Measurements from ENCODE around the gene FBXW4. TPM values are rescaled to one million over a fixed set of nuclear protein-coding genes. Genes with fewer than 3 reads are reported as not detected.
"Not testable (repeated sequence)": the region's sequence is repeated elsewhere in the genome, so short reads cannot be mapped to it uniquely, and the experiment has no call there.

Gene FBXW4
- total RNA-seq, 1 experiment from 2014 or later = 6.5 TPM

DNA sequence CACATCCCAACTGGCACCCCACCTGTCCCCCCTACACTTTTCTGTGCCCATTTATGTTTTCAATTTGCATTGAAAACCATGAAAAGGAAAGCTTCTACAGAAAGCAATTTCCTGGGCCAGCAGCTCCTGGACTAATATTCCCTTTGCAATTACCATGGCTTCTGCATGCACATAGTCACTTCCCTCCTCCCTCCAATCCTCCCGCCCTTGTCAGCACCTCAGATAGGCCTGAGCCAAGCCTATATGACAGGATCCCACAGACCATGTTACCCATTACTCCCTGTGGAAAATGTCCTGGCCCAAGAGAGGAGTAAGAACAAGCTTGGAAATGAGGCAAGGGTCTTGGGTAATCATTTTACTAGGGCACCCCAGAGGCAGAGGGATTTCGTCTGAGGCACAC lies 38.1 kb downstream of the FBXW4 start:
- DNase-seq (ENCODE audit: low read depth) = no peak

DNA sequence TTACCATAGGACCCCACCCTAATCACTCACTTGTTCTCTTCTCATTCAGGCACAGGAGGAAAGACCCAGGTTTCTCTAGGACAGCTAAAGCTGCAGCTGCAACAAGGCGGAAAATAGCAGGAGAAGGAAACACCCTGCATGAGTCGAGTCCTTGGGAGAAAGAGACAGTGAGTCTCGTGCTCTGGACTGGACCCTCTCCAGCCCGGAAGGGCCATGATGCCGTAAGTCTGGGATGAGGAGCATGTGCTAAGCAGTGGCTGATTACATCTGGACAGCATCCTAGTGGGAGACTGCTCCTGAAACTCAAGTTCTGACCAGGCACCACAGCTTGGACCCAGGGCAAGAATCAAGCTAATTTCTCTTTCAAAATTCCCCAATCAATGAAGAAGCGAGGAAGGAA lies 39.4 kb downstream of the FBXW4 start:
- no peak for DNase-seq (ENCODE audit: low read depth)

DNA sequence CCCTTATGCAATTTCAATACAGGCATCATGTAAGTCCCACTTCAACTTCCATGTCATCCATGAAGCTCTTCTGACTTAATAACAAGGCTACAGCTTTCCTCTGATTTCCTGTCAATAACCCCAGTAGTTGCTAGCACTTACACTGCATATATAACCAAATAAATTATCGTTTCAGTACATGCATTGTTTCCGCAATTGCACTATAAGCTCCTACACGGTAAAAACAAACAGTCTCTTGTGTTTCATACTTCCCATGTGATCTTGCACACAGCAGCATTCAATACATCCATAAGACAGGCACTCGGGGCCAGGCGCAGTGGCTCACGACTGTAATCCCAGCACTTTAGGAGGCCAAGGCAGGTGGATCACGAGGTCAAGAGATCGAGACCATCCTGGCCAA lies 41.4 kb downstream of the FBXW4 start:
- DNase-seq (ENCODE audit: low read depth) = no peak

DNA sequence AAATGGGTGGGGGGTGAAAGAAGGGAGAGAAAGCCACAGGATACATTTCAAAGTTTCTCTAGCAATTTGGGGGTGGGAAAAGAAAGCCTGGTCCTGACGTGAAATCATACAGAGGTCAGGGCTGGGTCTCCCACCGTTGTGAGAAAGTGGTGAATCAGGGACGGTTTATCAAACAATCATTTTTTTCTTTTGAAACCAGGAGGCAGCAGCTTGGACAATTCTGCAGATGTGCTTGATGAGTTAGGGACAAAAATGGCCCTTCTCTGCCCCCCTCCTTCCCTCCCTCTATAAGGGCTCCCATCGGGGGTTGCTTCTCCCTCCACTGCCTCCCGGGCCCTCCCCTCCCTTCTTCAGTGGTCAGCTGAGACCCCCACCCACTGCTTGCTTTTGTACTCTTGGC lies 43.6 kb downstream of the FBXW4 start:
- no peak for DNase-seq (ENCODE audit: low read depth)

DNA sequence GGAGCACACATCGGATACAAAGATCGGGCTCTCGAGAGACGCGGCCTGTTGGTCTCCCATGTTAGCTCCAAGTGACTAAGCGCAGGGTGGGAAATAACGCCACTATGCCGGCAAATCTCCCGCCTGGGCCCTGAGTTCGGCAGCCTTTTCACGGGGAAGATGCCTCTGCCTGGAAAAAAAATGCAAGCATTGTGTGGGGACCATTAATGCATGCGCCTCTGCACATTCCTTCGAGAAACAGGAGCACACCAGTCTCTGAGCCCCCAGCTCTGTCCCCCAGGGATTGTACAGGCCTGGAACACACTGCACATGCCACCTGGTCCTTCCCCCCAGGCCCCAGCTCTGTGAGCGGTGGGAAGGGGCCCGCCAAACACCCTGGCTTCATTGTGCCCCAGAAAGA lies 44.1 kb downstream of the FBXW4 start:
- DNase-seq (ENCODE audit: low read depth) = no peak

DNA sequence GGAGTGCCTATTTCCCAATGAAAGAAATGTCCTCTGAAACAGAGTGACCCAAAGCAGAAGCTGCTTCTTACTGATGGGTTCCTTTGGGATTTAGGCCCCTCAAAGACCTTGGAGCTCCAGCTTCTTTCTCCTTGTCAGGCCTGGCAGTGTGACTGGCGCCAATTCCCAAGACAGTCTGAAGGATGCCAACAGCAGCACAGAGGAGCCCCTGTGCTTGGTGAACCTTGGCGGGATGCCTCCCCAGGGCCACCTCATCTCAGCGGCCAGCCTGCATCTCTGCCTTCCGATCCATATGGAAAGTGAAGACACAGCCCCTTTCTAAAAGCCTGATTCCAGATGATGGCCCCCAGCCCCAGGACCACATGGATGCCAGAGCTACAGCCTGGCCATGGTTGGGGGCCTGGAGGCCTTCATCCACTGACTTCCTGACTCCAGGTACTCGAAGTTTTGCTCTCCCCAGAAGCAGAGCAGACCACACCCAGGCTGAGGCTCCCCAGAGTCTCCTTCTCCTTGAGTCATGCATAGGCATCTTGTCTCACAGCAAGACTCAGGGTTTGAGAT lies 45.4 kb downstream of the FBXW4 start:
- DNase-seq (ENCODE audit: low read depth) = no peak

DNA sequence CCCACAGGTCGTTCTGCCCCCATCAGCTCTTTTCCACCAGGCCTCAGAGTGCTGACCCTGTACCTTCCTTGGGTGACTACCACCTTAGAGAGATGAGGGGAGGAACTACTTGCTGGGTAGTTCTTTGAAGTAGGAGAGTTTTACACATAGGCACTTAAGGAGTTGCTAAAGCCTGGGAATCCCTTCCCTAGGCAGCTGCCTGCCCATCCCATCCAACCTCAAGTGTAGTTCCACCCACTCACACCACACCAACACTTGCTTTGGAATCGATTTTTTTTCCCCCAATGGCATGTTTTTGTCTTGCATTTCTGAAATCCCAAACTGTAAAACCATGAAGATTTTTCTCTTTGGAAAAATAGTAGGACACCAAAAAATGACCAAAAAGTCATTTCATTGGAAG lies 47.7 kb downstream of the FBXW4 start:
- DNase-seq (ENCODE audit: low read depth) = no peak

DNA sequence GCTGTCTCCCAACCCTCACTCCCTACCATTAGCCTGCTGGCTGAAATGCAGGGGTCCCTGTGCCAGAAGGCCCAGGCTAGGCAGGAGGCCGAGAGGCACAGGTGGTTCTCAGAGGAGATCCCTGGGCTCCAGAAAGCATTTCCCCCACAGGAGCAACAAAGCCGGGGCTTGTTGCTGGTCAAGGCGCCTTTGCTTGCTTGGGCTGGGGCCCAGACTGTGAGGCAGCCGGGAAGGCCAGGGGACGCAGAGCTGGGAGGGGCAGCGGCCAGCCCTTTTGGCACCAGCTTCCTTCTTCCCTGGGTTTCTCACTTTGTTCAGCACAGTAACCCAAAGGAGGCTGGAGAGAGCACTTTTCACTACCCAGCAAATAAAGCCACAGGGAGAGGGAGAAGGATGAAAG lies 48.6 kb downstream of the FBXW4 start:
- no peak for DNase-seq (ENCODE audit: low read depth)

DNA sequence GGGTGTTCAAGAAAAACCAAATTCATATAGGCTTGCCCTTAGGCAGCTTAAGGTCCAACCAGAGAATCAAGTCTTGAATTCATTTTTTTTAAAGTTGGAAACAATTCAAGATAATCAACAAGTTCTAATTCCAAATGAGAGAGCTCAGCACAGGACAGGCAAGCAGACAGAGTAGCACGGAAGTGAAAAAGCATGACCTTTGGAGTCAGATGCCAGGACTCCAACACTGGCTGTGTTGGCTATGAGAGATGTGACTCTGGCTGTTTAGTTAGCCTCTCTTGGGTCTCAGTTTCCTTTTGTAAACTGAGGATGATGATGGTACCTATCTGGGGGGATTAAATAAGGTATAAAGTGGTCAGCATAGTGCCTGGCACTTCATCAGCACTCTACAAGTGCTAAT lies 49.3 kb downstream of the FBXW4 start:
- DNase-seq (ENCODE audit: low read depth) = no peak

DNA sequence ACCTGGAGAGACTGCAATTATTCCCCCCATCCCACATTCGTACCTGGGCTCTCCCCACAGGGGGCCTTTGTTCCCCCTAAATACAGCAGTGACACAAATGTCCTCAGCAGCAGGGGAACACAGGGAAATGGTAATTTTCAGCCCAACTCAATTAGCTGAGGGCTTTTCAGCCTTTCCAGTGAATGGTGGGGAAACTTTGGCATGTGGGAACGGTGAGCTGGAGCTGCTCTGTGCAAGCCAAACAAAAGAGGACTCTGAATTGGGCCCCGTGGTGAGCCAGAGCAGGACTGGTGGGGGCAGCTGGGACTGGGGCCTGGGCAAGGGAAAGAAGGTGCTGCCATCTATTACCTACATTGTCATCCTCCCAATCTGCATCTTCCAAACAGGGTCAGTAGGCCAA lies 51.0 kb downstream of the FBXW4 start:
- DNase-seq (ENCODE audit: low read depth) = no peak

DNA sequence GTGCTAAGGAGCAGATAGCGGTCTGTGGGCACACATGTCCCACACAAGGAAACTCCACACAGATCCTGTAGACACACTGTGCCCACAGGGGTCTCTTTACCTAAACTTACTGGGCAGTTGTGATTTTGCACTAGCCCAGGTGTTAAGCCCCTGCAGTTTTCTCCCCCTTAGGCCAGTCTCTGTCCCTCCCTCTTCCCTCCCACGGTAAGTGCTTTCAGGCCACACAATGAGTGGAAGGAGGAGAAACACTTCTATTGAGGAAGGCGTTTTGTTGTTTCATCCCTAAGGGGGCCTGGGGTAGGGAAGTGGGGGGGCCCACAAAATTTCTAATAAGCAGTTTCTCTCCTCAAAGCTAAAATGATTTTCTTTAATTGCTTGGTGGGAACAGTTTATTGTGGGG lies 51.4 kb downstream of the FBXW4 start:
- no peak for DNase-seq (ENCODE audit: low read depth)

DNA sequence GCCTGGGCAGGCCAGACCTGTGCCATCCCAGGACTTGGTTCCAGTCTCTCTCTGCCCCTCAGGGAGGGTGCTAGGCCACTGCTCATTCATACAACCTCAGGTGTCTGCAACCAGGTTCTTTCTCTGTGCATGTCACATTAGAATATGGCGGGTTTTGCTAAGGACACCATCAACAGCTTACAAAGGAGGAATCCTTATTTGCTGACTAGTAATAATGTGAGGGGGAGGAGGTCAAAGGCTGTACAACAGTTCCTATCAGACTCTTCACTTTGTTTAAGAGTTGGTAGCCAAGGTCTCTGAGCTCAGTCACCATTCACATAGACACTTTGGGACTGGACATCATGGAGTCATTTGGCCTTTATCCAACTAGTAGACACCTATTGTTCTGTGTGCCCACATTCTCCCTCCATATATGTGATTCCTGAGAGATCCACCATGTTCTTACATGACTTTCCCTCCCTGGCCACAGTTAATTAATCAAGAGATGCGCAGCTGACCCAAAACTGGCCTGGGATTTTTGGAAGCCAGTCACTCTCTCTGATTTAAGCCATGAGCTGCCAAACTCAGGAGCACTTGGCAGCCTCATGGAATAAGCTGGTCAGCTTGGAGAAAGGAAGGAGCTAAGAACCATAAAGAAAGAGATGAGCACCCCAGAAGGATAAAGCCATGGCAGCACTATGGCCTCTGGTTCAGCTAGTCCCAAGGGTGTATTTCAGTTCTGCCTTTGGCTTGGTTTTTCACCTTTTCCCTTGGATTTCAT lies 55.6 kb downstream of the FBXW4 start:
- no peak for DNase-seq (ENCODE audit: low read depth)

DNA sequence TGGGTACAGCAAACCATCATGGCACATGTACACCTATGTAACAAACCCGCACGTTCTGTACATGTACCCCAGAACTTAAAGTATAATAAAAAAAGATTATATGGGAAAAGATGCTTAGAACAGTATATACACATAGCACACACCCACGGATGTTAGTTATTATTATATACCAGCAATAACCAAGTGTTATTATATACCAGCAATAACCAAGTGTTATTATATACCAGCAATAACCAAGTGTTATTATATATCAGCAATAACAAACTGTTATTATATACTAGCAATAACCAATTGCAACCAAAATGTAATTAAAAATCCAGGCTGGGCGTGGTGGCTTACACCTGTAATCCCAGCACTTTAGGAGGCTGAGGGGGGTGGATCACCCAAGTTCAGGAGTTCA lies 61.5 kb downstream of the FBXW4 start:
- DNase-seq (ENCODE audit: low read depth) = not testable (repeated sequence)

DNA sequence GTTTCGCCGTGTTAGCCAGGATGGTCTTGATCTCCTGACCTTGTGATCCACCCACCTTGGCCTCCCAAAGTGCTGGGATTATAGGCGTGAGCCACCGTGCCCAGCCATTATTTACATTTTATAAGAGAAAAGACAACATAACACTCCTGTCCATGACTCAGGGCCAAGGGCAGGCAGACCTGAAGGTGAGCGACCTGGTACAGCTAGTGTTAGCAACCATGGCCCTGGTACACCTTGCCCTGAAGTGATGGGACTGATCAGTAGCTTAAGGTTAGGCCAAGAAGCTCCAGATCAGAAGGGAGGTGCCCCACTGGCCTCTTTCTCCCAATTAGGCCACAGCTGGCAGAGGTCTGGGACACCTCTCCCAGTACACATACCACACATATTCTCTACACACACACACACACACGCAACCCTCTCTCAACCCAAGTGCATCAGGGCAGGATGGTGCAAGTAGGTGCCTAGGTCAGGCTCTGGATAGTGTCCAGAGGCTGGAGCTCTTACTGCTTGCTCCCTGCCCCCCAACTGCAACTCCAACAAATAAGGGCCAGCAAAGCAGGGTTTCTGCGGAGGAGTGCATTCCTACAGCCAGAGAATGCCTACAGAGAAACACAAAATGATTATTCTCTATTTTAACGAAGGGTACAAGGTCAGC lies 63.0 kb downstream of the FBXW4 start:
- no peak for DNase-seq (ENCODE audit: low read depth)

DNA sequence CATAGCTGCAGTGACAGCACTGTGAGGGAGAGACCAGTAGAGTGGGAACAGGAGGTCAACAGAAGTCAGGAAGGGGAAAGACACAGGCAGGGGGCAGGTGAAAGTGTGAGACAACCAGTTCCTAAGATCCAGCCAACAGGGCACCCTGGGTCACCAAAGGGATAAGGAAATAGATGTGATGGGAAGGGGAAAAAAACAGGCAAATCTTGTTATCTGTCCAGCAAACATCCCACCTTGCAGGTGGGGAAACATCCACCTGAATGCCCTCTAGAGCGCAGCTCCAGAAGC lies 64.4 kb downstream of the FBXW4 start:
- no peak for DNase-seq (ENCODE audit: low read depth)

DNA sequence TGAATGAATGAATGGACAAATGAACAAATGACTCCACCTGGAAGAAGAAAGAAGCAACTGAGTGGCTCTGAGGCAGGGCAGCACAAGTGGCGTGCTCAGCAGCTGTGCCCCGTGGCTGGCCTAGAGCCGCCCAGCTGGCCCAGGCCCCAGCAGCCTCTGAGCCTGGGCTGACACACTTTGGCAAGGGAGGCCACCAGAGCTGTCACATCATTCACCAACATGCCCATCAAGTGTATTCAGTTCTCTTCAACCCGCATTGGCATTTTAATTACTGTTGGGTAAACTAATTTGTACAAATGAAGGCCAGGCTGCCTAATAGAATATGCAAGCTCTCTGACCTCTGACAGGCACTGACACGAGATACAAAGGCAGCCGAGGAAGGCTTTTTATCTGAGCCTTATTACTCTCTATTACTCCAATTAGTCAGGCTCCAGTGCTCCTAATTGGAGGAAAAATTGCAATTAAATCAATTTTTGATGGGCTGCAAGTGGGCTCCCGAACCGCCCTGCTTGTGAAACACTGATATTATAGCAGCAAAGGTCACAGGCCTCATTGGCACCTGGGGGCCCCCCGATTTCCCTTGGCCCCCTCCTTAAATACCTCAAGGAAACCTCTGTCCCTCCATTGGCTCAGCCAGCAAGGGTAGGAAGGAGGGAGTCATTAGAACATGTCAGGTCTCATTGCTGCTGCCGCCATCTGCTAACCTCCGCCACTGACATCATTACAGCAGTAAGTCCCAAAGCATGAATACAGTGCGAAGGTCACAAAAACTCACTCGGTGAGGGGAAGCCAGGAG lies 64.9 kb downstream of the FBXW4 start:
- no peak for DNase-seq (ENCODE audit: low read depth)

DNA sequence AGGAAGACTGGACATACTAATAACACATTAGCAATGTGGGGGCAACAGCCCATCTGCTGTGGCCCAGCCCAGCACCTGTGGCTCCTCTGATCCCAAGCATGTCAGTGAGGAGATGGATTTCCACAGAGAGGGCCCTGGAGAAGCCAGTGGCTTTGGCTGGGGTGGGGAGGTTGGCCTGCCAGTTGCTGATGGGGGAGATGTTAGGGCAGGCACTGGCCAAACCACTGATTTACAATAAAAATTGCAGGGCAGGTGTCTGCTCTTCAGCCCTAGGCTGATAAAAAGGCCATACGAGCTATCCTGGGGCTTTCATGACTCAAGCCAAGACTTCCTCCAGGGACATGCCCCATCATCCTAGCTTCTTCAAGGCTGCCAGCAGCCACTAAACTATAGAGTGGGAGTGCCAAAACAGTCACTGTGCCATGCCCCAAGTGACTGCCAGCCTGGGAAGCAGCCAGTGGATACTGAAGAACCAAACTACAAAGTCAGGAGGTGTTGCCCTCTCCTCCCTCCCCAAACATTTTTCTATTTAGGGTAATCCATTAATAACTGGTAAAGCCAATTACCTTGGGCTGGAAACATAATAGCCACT lies 69.1 kb downstream of the FBXW4 start:
- no peak for DNase-seq (ENCODE audit: low read depth)

DNA sequence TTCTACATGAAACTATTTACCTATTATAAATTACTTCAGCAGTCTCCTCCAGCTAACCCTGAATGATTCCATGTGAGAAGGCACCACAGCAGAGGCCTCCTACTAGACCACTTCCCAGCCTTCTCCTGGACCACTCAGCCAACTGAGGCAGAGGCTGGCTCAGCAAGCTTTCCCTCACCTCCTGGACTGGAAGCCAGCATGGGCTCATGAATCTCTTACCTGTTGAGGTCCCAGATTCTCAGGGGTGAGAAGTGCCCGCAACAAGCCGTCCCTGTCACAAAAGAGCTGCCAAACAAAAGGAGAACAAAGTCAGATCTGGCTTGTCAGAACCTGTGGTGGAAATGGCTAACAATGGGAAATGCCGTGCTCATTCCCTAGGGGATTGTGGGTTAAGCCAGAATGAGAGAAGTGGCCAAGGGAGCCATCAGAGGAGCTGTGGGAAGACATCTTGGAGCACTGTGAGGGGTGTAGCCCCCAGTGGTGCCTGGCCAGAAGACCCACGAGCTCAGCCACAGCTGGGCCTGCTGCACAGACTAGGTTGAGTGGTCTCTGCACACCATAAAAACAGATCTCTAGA lies 70.4 kb downstream of the FBXW4 start:
- no peak for DNase-seq (ENCODE audit: low read depth)

DNA sequence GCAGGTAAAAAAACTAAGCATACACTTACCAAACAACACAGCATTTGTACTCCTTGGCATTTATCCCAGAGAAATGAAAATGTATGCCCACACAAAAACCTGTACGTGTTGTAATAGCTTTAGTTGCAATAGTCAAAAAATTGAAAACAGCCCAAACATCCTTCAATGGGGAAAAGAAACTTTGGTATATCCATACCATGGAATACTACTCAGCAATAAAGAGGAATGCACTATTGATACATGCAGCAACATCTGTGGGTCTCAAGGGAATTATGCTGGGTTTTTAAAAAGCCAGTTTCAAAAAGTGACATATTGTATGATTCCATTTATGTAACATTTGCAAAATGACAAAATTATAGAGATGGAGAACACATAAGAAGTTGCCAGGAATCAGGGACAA lies 71.4 kb downstream of the FBXW4 start:
- no peak for DNase-seq (ENCODE audit: low read depth)

DNA sequence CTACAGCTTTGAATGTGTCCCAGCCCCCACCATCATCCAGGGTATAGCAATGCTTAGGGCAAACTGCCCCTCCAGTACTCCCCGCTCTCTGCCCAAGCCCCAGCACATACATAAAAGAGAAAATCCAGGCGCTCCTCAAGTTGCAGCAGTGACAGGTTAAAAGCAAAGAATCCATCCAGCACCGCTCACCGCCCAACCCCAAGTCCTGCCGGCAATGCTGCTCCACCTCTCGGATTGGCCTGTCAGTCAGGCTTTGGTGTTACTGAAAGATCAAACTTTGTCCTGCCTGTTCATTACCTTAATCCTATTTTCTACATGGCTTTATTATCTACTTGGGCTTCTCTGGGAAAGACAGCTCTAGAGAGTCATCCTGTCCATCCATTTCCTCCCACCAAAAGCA lies 75.0 kb downstream of the FBXW4 start:
- DNase-seq (ENCODE audit: low read depth) = no peak

DNA sequence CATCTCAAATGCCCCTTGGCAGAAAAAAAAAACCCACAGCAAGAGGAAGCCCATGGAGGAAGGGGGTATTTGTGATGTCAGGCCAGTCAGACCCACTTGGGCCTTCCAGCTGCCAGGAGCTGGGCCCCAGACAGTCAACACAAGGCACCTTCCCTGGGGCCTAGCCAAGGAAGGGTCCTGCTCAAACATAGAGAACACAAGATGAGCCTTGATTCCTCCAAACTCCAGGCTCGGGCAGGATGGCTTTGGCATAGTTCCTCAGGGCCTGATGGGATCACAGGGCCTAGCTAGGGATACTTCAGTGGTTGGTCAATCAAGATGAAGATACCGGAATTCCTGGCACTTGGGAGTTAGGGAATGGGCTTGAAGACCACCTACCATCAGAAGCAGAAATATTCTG lies 76.1 kb downstream of the FBXW4 start:
- DNase-seq (ENCODE audit: low read depth) = no peak

Data from Daoy (cell line).